Loucy (cell line): ENCODE results near the gene PPM1N.

Experiments used
- H2AFZ ChIP-seq: fragments of 200-600 bp; sonication (generic); 2 replicates; pipeline ENCODE4 v1.6.0; 2016; ENCODE audit warnings: antibody characterized with exemption, mild to moderate bottlenecking, low read length, moderate library complexity
- H3F3A ChIP-seq: fragments of 200-600 bp; 2 replicates; pipeline ENCODE4 v1.6.0; 2016; ENCODE audit warnings: antibody characterized with exemption, low read depth, mild to moderate bottlenecking
- H3K27me3 ChIP-seq: fragments of 200-600 bp; sonication (generic); 2 replicates; pipeline ENCODE4 v1.6.1; 2014; ENCODE audit warnings: low read length, mild to moderate bottlenecking; ENCODE audit not compliant: insufficient read depth, poor library complexity, severe bottlenecking
- H3K36me3 ChIP-seq: fragments of 200-600 bp; sonication (generic); 2 replicates; pipeline ENCODE4 v1.6.1; 2016; ENCODE audit warnings: low read length; ENCODE audit not compliant: insufficient read depth
- H3K4me1 ChIP-seq: fragments of 200-600 bp; sonication (generic); 2 replicates; pipeline ENCODE4 v1.5.1; 2014; ENCODE audit warnings: low read length, mild to moderate bottlenecking; ENCODE audit not compliant: insufficient read depth, poor library complexity, severe bottlenecking
- H3K4me2 ChIP-seq: fragments of 200-600 bp; sonication (generic); 2 replicates; pipeline ENCODE4 v1.6.0; 2014; ENCODE audit warnings: antibody characterized with exemption, low read length, low read depth, mild to moderate bottlenecking; ENCODE audit not compliant: poor library complexity, severe bottlenecking
- H3K4me3 ChIP-seq: fragments of 200-600 bp; sonication (generic); 2 replicates; pipeline ENCODE4 v1.5.1; 2014; ENCODE audit warnings: low read length, mild to moderate bottlenecking, mixed read lengths; ENCODE audit not compliant: poor library complexity, severe bottlenecking
- H3K79me2 ChIP-seq: fragments of 200-600 bp; sonication (generic); 2 replicates; pipeline ENCODE4 v1.6.1; 2014; ENCODE audit warnings: low read length; ENCODE audit not compliant: insufficient read depth
- H3K9ac ChIP-seq: fragments of 200-600 bp; sonication (generic); 2 replicates; pipeline ENCODE4 v1.6.0; 2014; ENCODE audit warnings: mild to moderate bottlenecking, low read depth, low read length, moderate library complexity; ENCODE audit not compliant: poor library complexity, severe bottlenecking
- H3K9me2 ChIP-seq: fragments of 200-600 bp; sonication (generic); replicated peaks from 2 replicates; pipeline ENCODE4 v1.6.1; 2016; ENCODE audit warnings: low read depth, low read length, mixed read lengths
- H3K9me3 ChIP-seq: fragments of 200-600 bp; sonication (generic); 2 replicates; pipeline ENCODE4 v1.6.1; 2014; ENCODE audit warnings: mild to moderate bottlenecking, antibody characterized with exemption, low read length, low read depth; ENCODE audit not compliant: insufficient read depth
- H4K20me1 ChIP-seq: fragments of 200-600 bp; sonication (generic); 2 replicates; pipeline ENCODE4 v1.6.0; 2014; ENCODE audit warnings: antibody characterized with exemption, low read length, mild to moderate bottlenecking; ENCODE audit not compliant: insufficient read depth, poor library complexity, severe bottlenecking
- CTCF ChIP-seq: fragments of 200-600 bp; sonication (generic); conservative IDR thresholded peaks from 2 replicates; pipeline ENCODE4 v1.5.1; 2014; ENCODE audit warnings: mild to moderate bottlenecking, antibody characterized with exemption, low read length
- EZH2phosphoT487 ChIP-seq: fragments of 200-600 bp; IDR thresholded peaks from 2 replicates; pipeline ENCODE4 v1.6.1; 2018; ENCODE audit warnings: antibody characterized with exemption, mild to moderate bottlenecking, moderate library complexity, borderline replicate concordance

PPM1N gene

GRCh38 chr19:45469945-45470761 is 28.1 kb upstream of the PPM1N start:
- H4K20me1 ChIP-seq: peaks cover 9% of the 10 kb centered on the region
- no peaks in the 10 kb centered on the region for H3K9me3 ChIP-seq
- H3K27me3 ChIP-seq: no peaks in the 10 kb centered on the region
- peak overlapping the region; percentile 96 for H2AFZ ChIP-seq
- no peaks in the 10 kb centered on the region for H3F3A ChIP-seq
- no peaks in the 10 kb centered on the region for H3K36me3 ChIP-seq
- peak overlapping the region; percentile 54 for H3K9ac ChIP-seq
- H3K4me1 ChIP-seq: peaks cover 18% of the 10 kb centered on the region
- no peak for TF ChIP-seq CTCF
- no peak for TF ChIP-seq EZH2phosphoT487
- no peaks in the 10 kb centered on the region for H3K79me2 ChIP-seq
- H3K9me2 ChIP-seq: no peaks in the 10 kb centered on the region
- peak overlapping the region; percentile 88 for H3K4me2 ChIP-seq
- H3K4me3 ChIP-seq: peak overlapping the region; percentile 87

DNA sequence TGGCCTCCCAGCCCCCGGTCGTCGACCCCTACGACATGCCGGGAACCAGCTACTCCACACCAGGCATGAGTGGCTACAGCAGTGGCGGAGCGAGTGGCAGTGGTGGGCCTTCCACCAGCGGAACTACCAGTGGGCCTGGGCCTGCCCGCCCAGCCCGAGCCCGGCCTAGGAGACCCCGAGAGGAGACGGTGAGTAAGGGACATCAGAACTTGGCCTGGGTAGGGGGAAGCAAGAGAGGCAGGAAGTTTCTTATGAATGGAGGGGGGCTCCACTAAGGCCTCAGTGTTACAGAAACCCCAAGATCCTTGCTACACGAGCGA is 27.5 kb upstream of the PPM1N start:
- TF ChIP-seq CTCF (no peak), EZH2phosphoT487 (no peak)
- Histone ChIP-seq H4K20me1 (peaks cover 9% of the 10 kb centered on the region), H3K79me2 (no peaks in the 10 kb centered on the region), H3K9ac (no peak overlapping the region), H3K9me2 (no peaks in the 10 kb centered on the region), H3K27me3 (no peaks in the 10 kb centered on the region), H3K4me3 (no peak overlapping the region), H3K9me3 (no peaks in the 10 kb centered on the region), H3K4me1 (peaks cover 18% of the 10 kb centered on the region), H2AFZ (no peak overlapping the region), H3F3A (no peaks in the 10 kb centered on the region), H3K36me3 (no peaks in the 10 kb centered on the region), H3K4me2 (no peak overlapping the region)

DNA sequence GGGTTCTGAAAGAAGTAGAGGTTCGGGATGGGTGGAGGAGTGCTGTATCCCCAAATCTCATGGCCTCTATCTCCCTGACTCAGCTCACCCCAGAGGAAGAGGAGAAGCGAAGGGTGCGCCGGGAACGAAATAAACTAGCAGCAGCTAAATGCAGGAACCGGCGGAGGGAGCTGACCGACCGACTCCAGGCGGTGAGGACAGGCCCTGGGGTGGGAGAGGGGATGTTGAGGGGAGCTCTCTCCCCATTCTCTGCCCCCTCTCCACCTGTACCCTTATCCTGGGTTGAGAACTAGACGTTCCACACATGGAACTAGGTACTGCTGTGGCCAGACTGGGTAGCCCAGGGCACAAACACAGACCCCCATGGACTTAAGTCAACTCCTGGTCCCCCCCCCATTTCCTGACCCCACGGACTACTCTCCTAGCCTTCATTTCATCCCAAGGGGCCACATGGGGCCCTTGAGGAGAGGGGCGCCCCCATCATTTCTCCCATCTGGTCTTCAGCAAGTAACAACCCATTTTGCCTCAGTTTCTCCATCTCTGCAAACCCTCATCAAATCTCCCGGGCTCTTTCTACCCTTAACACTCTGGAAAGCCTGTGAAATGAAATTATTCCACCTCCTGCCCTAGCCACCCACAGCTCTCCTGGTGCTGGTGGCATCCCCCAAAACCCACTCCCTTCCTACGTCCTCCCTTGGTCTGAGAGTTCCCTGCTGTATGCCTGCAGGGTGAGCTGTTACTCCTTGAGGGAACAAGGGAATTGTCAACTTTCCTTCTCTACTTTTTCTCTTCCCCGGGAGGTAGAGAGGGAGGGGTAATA is 26.9 kb upstream of the PPM1N start:
- no peaks in the 10 kb centered on the region for H3K9me3 ChIP-seq
- no peaks in the 10 kb centered on the region for H3K36me3 ChIP-seq
- no peaks in the 10 kb centered on the region for H3K79me2 ChIP-seq
- H3K4me3 ChIP-seq: no peak overlapping the region
- no peak overlapping the region for H3K4me2 ChIP-seq
- no peaks in the 10 kb centered on the region for H3F3A ChIP-seq
- peaks cover 18% of the 10 kb centered on the region for H3K4me1 ChIP-seq
- no peak overlapping the region for H3K9ac ChIP-seq
- peaks cover 9% of the 10 kb centered on the region for H4K20me1 ChIP-seq
- TF ChIP-seq EZH2phosphoT487: no peak
- TF ChIP-seq CTCF: no peak
- H3K9me2 ChIP-seq: no peaks in the 10 kb centered on the region
- H3K27me3 ChIP-seq: no peaks in the 10 kb centered on the region
- no peak overlapping the region for H2AFZ ChIP-seq
